MCF 10A (cell line): ENCODE measurements around the gene GPR156. TPM values are rescaled to one million over a fixed set of nuclear protein-coding genes. Genes with fewer than 3 reads are reported as not detected.
"Not testable (repeated sequence)": the region's sequence is repeated elsewhere in the genome, so short reads cannot be mapped to it uniquely, and the experiment has no call there.

Experiments used
- BruUV-seq: library from RNA; stranded (reverse); fragments of 400-500 nt; replicated peaks from 2 replicates; lab custom pipeline; 2021; lab: Mats Ljungman, UMichigan
- CTCF ChIA-PET: fragments of 300-600 bp; sonication (Branson Sonifier 250); formaldehyde crosslinking; extraction: SDS; loops from one replicate; lab custom pipeline; 2021; ENCODE audit warnings: antibody characterized with exemption, inconsistent platforms; lab: Yijun Ruan, JAX
- POLR2A ChIA-PET: fragments of 300-600, 350-650 bp; sonication (Branson Sonifier 250); formaldehyde crosslinking; extraction: SDS; loops from one replicate; lab custom pipeline; 2020; ENCODE audit warnings: antibody characterized with exemption, inconsistent platforms; lab: Yijun Ruan, JAX
- DNase-seq: peaks from one replicate; pipeline ENCODE4 v3.0.0-alpha.2; 2018; ENCODE audit not compliant: unreplicated experiment
- H3K27ac Mint-ChIP-seq: one replicate; pipeline ENCODE4 v1.8.0; 2022; ENCODE audit warnings: mild to moderate bottlenecking, low read depth, mixed read lengths; ENCODE audit not compliant: unreplicated experiment
- H3K27me3 Mint-ChIP-seq: one replicate; pipeline ENCODE4 v1.8.0; 2022; ENCODE audit warnings: mixed read lengths; ENCODE audit not compliant: insufficient read depth, unreplicated experiment
- H3K36me3 Mint-ChIP-seq: one replicate; pipeline ENCODE4 v1.8.0; 2022; ENCODE audit warnings: mild to moderate bottlenecking, moderate library complexity, mixed read lengths; ENCODE audit not compliant: insufficient read depth, unreplicated experiment
- H3K4me1 Mint-ChIP-seq: one replicate; pipeline ENCODE4 v1.8.0; 2022; ENCODE audit warnings: mixed read lengths; ENCODE audit not compliant: insufficient read depth, unreplicated experiment
- H3K4me3 Mint-ChIP-seq: one replicate; pipeline ENCODE4 v1.8.0; 2022; ENCODE audit warnings: mild to moderate bottlenecking, moderate library complexity, mixed read lengths; ENCODE audit not compliant: unreplicated experiment
- H3K9me3 Mint-ChIP-seq: one replicate; pipeline ENCODE4 v1.8.0; 2022; ENCODE audit warnings: mixed read lengths; ENCODE audit not compliant: unreplicated experiment
- CTCF ChIP-seq: fragments of 200-600 bp; IDR thresholded peaks from one replicate; pipeline ENCODE4 v1.8.0; 2022; ENCODE audit warnings: antibody characterized with exemption, mild to moderate bottlenecking; ENCODE audit not compliant: unreplicated experiment
- intact Hi-C: fragments of 100-400 bp; cut with micrococcal nuclease; formaldehyde crosslinking; loops from 2 replicates; pipeline ENCODE4 v1.14.1; 2022
- total RNA-seq: library from RNA; stranded (reverse); gene quantifications from 2 replicates; pipeline ENCODE4 v1.2.3, GENCODE V29; 2022

The GPR156 gene
- total RNA-seq, 1 experiment from 2014 or later, result 0.72 TPM

- TF ChIP-seq CTCF, result no peak
- Mint-ChIP-seq H3K4me3 (no peak overlapping the region), H3K36me3 (no peaks in the 10 kb centered on the region), H3K4me1 (no peaks in the 10 kb centered on the region), H3K27me3 (no peaks in the 10 kb centered on the region), H3K27ac (no peak overlapping the region), H3K9me3 (no peaks in the 10 kb centered on the region)
- ChIA-PET POLR2A (no interaction called here), CTCF (interaction anchor here (1.0 kb wide), 1 partner anchor 61 kb away, joined by 4 read pairs; no protein-coding TSS in a partner anchor)
- BruUV-seq, result no TSS peak
- DNase-seq, result no peak
- intact Hi-C loops, result no loop called here
Observed at GRCh38 chr3:120298996-120299395, 14.0 kb upstream of the GPR156 start.

- H3K9me3 Mint-ChIP-seq, BruUV-seq, intact Hi-C loops, DNase-seq, H3K4me3 Mint-ChIP-seq, H3K27ac Mint-ChIP-seq, POLR2A ChIA-PET, H3K36me3 Mint-ChIP-seq, H3K4me1 Mint-ChIP-seq, H3K27me3 Mint-ChIP-seq: not testable (repeated sequence)
- CTCF ChIA-PET, result interaction anchor here (0.6 kb wide), 1 partner anchor 193 kb away, joined by 3 read pairs; no protein-coding TSS in a partner anchor
Observed at GRCh38 chr3:120291552-120291951, 6.5 kb upstream of the GPR156 start.

GRCh38 chr3:120289636-120290035 is 4.6 kb upstream of the GPR156 start:
- H3K27me3 Mint-ChIP-seq, result no peaks in the 10 kb centered on the region
- ChIA-PET CTCF (no interaction called here), POLR2A (no interaction called here)
- no peak for DNase-seq
- no peak overlapping the region for H3K4me3 Mint-ChIP-seq
- no peak overlapping the region for H3K27ac Mint-ChIP-seq
- H3K9me3 Mint-ChIP-seq, result no peaks in the 10 kb centered on the region
- intact Hi-C loops, result no loop called here
- no peaks in the 10 kb centered on the region for H3K4me1 Mint-ChIP-seq
- no peak for TF ChIP-seq CTCF
- no TSS peak for BruUV-seq
- H3K36me3 Mint-ChIP-seq, result no peaks in the 10 kb centered on the region

GRCh38 chr3:120286465-120286864 is 1.4 kb upstream of the GPR156 start:
- no peaks in the 10 kb centered on the region for H3K36me3 Mint-ChIP-seq
- intact Hi-C loops, result no loop called here
- no peak for TF ChIP-seq CTCF
- H3K4me1 Mint-ChIP-seq, result no peaks in the 10 kb centered on the region
- no TSS peak for BruUV-seq
- H3K9me3 Mint-ChIP-seq, result no peaks in the 10 kb centered on the region
- no peak overlapping the region for H3K4me3 Mint-ChIP-seq
- no peak for DNase-seq
- ChIA-PET POLR2A (no interaction called here), CTCF (interaction anchor here (0.6 to 2.9 kb wide), 2 partner anchors 17 to 42 kb away, joined by 3 to 8 read pairs; no protein-coding TSS in a partner anchor)
- H3K27me3 Mint-ChIP-seq, result no peaks in the 10 kb centered on the region
- no peak overlapping the region for H3K27ac Mint-ChIP-seq

- Mint-ChIP-seq H3K27me3 (no peaks in the 10 kb centered on the region), H3K4me3 (peak overlapping the region; percentile 62), H3K9me3 (no peaks in the 10 kb centered on the region), H3K27ac (no peak overlapping the region), H3K4me1 (no peaks in the 10 kb centered on the region), H3K36me3 (no peaks in the 10 kb centered on the region)
- ChIA-PET CTCF (no interaction called here), POLR2A (no interaction called here)
- no TSS peak for BruUV-seq
- TF ChIP-seq CTCF, result no peak
- intact Hi-C loops, result no loop called here
- no peak for DNase-seq
Observed at GRCh38 chr3:120285508-120285841, 453 bp upstream of the GPR156 start.
